ENCODE results near the gene C9orf78.

Gene C9orf78

DNA sequence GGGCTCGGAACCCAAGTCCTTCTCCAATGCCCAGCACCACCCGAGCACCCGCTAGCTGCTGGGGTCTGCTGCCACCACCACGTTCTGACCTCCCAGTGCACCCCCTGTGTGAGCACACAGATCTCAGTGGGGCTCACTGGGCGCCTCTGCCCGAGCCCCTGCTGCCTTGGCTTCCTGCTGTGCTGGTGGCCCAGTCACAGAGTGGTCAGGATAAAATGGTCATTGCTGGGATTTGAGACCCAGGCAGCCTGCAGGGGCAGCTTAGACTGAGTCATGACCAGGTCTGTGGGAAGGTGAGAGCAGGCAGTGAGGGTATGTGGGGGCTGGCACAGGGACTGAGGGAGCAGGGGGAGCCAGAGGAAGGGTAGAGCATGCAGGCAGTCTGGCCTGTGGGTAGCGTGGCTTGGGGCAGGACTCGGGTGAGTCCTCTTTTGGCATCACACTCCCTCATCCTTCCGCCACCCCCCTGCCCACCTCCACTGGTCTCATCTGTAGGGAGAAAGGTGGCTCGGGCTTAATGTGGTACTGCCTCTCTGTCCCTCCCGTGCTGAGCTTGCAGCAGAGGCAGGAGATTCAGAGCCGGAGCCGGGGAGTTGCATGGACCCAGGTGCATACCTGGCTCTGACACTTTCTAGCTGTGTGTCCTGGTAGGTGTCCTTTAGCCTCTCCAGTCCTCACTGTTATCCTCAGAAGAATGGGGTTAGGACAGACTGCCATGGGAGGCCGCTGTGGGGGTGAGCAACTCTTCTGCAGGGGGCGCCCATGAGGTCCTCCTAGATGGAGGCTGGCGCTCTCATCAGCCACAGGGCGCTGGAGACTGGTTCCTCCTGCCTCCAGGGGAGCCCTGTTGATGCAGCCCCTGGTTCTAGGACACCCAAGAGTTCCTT lies 32.3 kb upstream of the C9orf78 start:
- FAIRE-seq = no peak

DNA sequence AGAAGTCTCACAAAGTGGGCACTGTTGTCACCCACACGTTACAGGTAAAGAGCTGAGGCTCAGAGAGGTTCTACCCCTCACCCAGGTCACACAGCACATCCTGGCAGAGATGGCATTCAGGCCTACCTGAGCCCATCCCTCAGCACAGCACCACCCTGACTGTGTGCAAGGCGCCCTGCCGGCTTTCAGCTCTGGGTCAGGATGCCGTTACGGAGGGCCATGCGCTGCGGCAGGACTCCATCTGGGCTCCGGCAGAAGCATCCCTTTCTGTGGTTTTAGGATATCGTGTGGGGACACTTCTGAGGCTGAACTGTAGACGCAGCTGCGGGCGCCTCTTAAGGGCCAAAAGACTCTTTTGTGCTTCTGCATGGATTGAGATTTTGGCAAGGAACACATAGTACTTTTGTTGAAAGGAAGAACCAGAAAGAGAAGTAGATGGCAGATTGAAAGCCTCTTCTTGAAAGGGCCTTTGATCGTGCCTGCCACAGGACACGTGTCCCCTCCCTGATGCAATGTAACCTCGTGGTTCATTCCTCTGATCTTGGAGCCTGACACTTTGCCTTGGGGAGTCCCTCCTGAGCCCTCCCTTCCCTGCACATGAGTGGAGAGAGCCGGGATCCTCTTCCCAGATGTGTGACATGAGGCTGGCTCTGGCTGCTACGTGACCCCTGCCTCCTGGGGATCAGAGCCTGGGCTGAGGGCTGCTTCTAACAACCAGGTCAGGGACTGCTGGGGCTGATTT lies 31.5 kb upstream of the C9orf78 start:
- FAIRE-seq = no peak

DNA sequence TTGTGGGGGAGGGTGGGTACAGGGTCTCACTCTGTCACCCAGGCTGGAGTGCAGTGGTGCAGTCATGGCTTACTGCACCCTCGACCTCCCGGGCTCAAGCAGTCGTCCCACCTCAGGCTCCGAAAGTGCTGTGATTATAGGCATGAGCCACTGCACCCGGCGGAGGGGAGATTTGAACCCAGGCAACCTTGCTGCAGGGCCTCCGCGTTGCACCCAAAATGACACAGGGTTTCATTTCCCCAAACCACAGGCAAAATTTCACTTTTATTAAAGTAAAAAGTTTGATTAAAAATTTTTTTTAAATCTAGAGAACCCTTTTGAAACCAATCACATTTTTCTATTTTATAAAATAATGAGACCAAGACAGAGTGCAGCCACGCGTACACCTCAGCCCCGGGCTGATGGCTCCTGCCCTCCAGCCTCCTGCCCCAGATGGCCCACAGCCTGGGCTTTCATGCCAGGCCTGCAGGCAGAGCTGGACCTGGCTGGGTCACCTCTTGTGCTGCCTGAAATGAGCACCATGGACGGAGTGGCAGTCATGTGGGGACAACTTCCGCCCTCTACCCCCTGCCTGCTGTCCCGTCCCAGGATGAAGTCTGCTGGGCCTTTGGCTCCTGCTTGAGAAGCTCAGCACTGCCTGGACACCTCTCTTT lies 30.7 kb upstream of the C9orf78 start:
- no peak for FAIRE-seq

DNA sequence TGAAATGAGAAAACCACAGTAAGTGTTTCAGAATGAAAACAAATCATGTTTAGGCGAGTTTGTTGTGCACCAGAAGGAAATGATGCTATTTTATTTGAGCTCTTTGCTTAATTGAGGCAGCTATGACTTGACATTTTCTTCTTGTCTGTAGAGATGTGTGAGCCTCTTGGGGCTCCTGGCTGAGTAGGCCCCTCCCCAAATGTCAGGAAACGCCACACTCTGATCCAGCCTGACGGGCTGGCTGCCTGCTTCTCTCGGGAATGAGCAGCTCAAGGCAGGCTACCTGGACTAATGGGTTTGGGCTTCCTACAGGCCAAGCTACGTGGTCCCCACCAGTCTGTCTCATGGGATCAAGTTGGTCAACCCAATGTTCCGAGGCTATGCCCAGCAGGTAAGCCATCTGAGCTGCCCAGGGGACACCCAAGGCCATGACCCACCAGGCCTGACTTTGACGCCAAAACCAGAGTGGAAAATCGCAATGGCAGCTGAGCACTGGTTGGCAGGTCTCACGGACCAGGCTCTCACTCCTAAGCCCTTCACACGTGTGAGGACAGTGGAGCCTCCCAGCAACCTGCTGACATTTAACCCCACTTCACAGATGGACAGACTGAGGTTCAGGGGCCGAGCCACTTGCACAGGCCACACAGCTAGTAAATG lies 30.0 kb upstream of the C9orf78 start:
- FAIRE-seq = no peak

DNA sequence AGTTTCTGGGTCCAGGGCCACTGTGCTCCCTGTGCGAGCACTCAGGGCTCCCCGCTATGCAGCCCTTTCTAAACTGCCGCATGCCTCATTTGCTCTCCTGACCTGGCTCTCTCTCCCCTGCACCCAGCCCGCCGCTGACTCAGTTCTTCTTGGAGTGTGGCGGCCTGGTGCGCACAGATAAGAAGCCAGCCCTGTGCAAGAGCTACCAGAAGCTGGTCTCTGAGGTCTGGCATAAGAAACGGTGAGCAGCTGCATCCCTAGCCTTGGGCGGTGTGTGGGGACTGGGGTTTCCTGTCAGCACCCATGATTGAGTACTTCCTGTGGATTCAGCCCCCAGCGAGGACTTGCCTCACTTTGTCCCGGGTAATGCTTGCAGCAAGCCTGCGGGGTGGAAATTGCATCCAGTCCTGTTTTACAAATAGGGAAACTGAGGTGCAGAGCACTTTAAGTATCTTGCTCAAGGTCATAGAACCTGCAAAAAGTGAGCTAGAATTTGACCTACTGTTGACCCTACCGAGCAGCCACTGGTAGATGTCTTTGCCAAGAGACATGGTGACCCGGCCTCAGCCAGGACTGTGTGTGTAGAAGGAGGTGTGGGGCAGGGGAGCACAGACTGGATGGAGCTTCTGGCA lies 28.1 kb upstream of the C9orf78 start:
- no peak for FAIRE-seq

DNA sequence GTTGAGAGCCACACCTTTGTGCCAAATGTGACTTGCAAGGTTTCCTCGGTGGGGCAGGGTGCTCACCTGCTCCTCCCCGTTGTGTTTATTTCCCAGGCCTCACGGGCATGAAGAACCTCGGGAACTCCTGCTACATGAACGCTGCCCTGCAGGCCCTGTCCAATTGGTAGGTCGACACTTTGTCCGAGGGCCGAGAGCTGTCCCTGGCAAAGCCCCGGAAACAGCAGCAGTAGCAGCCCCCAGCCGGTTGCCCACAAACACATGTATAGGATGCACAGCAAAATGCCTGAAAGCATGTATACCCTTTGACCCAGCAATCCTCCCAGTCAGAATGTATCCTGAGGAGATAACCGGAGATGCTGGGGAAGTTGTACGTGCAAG lies 26.4 kb upstream of the C9orf78 start:
- FAIRE-seq = no peak

DNA sequence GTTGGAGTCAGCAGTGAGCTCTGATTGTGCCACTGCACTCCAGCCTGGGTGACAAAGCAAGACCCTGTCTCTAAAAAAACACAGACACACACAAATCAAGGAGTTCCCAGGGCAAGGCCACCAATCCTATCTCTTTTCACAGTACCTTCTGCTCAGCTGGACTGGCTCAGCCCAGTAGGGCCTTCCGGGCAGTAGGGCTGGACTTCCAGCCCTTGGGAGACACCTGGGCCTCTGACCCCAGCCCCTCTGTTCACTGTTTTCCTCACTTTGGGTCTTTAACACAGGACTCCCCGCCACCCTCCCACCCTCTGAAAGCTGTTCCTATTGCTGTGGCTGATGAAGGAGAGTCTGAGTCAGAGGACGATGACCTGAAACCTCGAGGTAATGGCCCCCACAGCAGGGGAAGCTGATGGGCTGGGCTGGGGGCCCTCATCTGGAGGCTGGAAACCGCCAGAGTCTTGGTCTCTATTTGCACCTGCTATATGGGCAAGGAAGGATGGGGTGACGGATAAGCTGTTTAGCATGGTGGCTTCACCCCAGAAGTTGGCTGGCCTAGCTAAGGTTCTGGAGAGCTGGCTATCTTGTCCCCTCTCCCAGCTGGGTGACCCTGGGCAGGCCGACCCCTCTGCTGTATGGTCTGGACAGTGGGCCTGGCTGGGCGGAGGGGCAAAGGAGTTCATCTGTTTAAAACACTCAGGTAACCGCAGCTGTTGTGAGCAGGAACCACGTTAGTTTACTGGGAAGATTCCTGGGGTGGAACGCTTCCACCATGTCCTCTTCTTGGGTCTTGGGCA lies 25.8 kb upstream of the C9orf78 start:
- no peak for FAIRE-seq

DNA sequence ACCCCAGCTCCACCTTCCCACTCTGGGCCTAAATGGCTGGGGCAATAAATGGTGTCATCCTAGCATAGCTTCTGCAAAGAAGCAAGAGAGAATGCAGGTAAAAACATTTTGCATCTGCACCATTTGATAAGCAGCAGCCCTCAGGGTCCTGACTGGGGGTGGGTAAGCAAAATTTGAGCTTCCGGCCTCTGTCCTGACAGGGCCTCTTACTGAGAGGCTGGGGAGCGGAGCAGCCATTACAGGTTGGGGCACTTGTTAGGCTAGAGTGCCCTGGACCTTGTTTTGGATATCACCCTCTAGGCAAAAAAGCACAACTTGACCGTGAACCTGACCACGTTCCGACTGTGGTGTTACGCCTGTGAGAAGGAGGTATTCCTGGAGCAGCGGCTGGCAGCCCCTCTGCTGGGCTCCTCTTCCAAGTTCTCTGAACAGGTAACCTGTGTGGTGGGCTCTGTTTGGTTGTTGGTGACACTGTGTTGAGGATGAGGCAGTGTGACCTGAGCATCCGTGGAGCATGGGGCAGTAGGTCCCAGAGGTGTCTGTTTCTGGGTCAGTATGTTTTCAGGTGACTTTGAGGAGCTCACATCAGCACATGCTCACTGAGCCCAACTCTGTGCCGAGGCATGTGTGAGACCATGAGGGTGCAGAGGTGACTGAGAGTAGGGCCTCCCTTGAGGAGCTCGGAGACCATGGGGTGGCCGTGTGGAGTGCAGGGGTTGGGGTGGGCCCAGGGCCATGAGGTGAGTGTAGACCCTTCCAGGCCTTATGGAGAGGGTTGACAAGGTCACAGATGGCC lies 23.3 kb upstream of the C9orf78 start:
- no peak for FAIRE-seq

DNA sequence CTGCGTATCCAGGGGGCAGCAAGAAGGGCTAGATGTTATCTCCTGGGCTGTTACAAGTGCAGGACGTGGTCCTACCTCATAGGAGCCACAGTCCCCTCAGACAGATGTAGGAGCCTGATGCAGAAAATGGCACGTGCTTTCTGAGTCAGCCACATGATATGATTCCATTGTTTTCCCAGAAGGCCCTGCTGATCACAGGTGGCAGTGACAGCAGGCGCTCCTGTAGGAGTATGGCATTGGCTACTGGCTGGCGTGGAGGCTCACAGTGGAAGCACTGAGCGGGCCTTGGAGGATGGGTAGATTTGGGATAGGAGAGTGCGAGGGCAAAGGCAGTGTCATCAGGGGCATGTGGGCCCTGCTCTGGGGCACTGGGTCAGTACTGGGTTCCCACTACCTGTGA lies 22.1 kb upstream of the C9orf78 start:
- FAIRE-seq = no peak

DNA sequence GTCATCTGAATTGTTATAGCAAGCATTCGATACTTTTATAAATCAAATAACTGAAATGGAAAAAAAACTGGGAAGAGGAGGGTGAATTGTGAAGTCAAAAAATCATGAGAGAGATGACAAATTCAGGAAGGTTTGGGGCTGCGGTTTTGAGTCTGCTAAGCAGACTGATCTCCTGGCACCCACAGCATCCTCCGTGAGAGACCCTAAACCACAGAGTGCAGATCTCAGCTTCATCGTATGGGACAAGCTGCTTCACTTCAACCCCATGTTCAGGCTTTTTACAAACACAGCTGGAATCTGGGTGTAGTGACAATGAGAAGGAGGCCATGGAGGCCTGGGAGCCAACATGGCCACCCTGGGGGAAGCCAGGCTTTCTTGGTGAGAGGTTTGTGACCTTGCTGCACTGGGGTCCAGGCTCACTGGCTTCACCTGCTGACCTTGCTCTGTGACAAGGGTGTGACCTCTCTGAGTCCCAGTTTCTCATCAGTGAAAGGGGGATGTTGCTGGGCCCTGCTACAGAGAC lies 19.6 kb upstream of the C9orf78 start:
- FAIRE-seq = no peak

DNA sequence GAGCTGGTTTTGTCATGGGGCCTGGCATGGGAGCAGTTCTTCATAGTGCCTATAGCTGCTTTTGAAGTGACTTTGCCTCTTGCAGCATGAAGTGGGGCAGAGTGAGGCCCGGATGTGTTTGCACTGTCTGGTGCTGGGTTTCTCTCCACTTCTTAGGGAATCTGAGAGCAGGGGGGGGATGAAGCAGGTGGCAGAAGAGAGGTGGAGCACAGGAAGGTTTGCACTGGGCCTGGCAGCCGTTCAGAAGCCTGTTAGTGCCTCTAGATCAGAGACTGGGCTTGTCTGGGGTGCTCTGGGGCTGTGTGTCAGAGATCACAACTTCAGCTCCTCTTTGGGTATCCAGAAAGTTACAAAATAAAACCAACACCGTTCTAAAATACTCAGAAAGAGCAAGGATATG lies 18.5 kb upstream of the C9orf78 start:
- no peak for FAIRE-seq

DNA sequence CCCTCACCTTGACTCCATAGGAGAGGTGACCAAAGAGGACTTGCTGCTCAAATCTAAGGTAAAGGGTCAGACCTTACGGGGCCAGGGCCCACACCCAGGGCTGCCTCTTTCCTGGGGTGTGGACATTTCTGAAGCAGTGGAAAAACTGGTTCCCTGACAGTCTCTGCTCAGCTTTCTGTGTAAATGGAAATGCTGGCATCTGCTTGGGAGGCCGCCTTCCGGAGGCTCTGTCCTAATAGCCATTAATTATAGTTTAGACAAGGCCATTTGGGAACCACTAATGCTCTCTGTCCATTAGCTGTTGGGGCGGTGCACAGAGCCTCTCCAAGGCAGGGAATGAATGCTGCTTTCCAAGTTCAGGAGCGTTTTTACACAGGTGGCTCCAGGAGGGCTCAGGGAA lies 17.5 kb upstream of the C9orf78 start:
- no peak for FAIRE-seq

DNA sequence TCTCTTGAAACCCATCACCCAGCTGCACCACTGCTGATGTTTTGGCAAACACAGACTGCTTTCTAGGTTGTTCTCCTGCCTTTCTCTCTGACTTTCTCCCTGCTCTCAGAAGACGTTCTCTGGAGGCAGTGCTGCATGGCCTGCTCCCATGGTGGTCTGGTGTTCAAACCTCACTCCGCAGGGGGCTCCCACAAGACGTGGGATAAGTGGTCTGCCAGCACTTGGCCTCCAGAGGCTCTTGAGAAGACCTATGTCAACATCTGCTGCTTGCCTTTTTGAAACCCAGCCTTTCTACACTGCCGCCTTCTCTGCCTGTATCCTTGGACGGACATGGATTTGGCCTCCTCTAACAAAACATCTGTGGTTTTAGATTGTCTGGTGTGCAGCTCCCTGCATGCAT lies 16.7 kb upstream of the C9orf78 start:
- no peak for FAIRE-seq

DNA sequence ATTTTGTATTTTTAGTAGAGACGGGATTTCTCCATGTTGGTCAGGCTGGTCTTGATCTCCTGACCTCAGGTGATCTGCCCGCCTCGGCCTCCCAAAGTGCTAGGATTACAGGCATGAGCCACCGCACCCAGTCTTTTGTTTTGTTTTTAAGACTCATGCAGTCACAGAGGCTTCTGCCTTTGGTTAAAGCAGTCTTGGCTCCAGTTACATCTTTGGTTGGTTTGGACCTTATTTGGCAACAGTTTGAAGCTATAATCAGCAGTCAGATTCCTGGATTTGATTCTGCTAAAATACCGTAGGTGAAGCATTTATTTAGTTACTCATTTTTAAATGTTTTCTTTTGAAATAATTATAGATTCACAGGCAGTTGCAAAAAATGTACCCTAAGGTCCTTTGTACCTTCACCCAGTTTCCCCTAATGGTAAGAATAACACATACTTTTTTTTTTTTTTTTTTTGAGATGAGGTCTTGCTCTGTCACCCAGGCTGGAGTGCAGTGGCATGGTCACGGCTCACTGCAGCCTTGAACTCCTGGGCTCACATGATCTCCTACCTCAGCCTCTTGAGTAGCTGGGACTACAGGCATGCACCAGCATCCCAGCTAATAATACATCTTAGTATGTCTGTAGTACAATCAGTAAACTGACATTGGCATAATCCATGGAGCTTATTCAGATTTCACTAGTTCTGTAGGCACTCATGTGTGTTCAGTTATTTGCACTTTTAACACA lies 15.9 kb upstream of the C9orf78 start:
- FAIRE-seq = no peak

DNA sequence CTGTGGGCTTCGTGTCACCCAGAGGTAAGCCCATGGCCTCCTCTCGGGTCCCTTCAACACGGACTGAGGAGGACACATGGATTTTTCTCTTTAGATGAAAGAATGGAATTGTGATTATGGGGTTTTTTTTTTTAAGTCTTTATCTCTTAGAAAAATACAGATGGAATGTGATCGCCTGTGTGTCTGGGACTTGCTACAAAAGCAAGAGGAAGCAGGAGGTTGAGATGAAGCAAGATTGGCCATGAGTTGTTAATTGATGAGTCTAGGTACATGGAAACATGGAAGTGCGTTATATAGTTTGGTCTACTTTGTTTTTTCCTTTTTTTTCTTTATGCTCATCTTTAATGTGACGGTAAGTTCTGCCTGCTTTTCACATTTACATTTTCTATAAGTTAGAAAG lies 14.8 kb upstream of the C9orf78 start:
- FAIRE-seq = no peak

DNA sequence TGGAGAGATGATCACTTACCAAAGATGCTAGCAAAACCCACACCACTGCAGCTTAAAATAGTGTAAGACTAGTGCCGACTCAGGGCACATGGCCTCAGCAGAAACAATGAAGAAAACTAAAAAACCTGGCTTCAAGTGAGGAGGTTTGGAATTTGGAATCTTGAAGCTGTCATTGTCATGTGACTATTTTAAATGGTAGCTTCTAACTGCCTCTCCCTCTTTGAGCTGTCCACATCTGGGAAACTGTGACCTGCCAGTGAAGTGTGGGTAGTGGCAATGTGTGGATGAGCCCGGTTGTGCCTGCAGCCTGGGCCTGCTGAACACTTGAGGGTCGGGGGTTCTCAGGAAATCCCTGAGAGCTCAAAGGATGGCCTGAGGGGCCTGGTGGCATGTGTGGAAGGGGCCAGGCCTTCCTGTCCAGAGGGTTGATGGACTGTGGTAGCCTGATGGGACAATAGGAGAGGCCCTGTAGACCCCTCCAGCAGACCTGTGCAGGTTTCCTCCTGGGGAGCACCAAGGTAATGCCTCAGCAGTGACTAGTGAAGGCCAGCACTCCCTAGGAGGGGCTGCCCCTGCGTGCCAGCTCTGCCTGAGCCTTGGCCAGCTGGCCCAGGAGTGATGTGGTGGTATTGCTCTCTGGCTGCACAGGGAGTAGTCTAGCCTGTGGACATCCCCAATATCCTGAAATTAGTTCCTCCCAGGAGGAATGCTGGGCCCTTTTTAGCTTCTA lies 13.8 kb upstream of the C9orf78 start:
- FAIRE-seq = no peak

DNA sequence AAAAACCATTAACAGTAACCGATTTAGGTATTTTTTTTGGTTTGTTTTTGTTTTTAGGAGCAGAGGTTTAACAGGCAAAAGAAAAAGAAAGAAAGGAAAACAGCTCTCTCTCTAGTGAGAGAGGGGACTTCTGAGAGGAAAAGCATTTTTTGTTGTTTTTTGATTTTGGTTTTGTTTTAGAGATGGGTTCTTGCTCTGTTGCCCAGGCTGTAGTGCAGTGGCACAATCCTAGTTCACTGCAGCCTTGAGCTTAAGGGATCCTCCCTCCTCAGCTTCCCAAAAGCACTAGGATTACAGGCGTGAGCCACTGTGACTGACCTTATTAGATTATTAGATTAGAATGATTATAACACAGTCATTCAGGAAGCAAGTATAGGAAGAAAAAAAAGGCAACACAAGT lies 10.3 kb upstream of the C9orf78 start:
- FAIRE-seq = no peak

DNA sequence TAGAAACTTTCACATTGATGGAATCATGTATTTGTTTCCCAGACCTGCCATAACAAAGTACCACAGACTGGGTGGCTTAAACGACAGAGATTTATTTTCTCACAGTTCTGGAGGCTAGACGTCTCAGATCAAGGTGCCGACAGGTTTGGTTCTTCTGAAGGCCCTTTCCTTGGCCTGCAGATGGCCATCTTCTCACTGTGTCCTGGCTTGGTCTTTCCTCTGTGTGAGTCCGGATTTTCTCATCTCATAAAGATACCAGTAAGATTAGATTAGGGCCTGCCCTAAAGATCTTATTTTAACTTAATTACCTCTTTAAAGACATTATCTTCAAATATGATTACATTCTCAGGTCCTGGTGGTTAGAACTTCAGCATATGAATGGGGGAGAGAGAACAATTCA lies 6.0 kb upstream of the C9orf78 start:
- no peak for FAIRE-seq

DNA sequence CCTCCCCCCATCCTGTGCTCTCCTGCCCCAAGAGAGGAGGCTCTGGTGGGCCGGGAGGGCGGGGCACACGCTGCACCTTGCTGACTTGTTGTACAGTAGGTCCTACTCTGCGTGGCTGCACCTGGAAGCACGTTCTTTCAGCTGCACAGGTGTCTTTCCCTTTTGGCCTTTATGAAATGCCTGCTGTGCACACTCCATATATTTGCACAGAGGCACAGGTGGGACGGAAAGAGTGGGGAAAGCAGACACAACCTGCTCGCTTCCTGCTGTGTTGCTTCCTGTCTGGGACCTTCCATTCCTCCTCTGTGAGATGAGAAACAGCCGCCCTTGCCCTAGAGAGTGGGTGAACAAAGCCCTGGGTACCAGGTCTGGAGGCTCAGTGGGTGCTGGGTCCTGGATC lies 5.0 kb upstream of the C9orf78 start:
- FAIRE-seq = no peak
